SK-N-SH (cell line): Measurements from ENCODE around the gene PPP2R2B.

ENCODE experiments used
- CTCF ChIP-seq: fragments of 200-600 bp; sonication (generic); IDR thresholded peaks from 2 replicates; pipeline ENCODE4 v1.6.1; 2017; ENCODE audit warnings: antibody characterized with exemption, mild to moderate bottlenecking, moderate library complexity
- REST ChIP-seq: IDR thresholded peaks from 2 replicates; pipeline ENCODE4 v1.6.1; 2012; ENCODE audit warnings: mild to moderate bottlenecking, low read depth, low read length, moderate library complexity
- RFX5 ChIP-seq: IDR thresholded peaks from 2 replicates; pipeline ENCODE4 v1.6.1; 2012; ENCODE audit warnings: mild to moderate bottlenecking, improper control_type of control experiment, low read length
- TEAD4 ChIP-seq: IDR thresholded peaks from 2 replicates; pipeline ENCODE4 v1.4.0; 2012; ENCODE audit warnings: mild to moderate bottlenecking, borderline replicate concordance; ENCODE audit not compliant: insufficient read depth

- no peak for TF ChIP-seq TEAD4
- no peak for TF ChIP-seq RFX5
- no peak for TF ChIP-seq CTCF
- no peak for TF ChIP-seq REST
Observed at GRCh38 chr5:146630472-146630871, 248.1 kb downstream of the PPP2R2B start.
